Islet of Langerhans (tissue), 1 donor: Measurements from ENCODE around the gene HES7.

Source experiments
- FAIRE-seq: peaks from one replicate; lab custom pipeline; 2011; peaks lifted over from hg19 to GRCh38; lab: Jason Lieb, UNC

The HES7 gene

GRCh38 chr17:8072729-8073461 lies 51.0 kb downstream of the HES7 start:
- FAIRE-seq, result no peak

- no peak for FAIRE-seq
Measured at GRCh38 chr17:8072341-8072728, 51.6 kb downstream of the HES7 start.

- FAIRE-seq, result no peak
Measured at GRCh38 chr17:8071496-8071895, 52.4 kb downstream of the HES7 start.
